GM19372 (cell line): ENCODE data around the gene CFHR5.
"Not testable (repeated sequence)": the region's sequence is repeated elsewhere in the genome, so short reads cannot be mapped to it uniquely, and the experiment has no call there.

Experiments
- ATAC-seq: cut with Tn5 transposase; IDR thresholded peaks from one replicate; pipeline ENCODE4 v1.9.1; 2021; ENCODE audit warnings: mild to moderate bottlenecking, low read depth, moderate library complexity; ENCODE audit not compliant: unreplicated experiment

CFHR5 gene

GRCh38 chr1:197016751-197017150 lies 39.4 kb downstream of the CFHR5 start:
- no peak for ATAC-seq

- no peak for ATAC-seq
Observed at GRCh38 chr1:197017558-197018146, 40.3 kb downstream of the CFHR5 start.

- no peak for ATAC-seq
Observed at GRCh38 chr1:197021716-197022115, 44.4 kb downstream of the CFHR5 start.

GRCh38 chr1:197024460-197024859 lies 47.1 kb downstream of the CFHR5 start:
- ATAC-seq: no peak

GRCh38 chr1:197027359-197027758 lies 50.0 kb downstream of the CFHR5 start:
- no peak for ATAC-seq

GRCh38 chr1:197029749-197030148 lies 52.4 kb downstream of the CFHR5 start:
- ATAC-seq: no peak

GRCh38 chr1:197034631-197035339 lies 57.4 kb downstream of the CFHR5 start:
- not testable (repeated sequence) for ATAC-seq

- no peak for ATAC-seq
Observed at GRCh38 chr1:197036861-197037260, 59.5 kb downstream of the CFHR5 start.

- ATAC-seq: no peak
Observed at GRCh38 chr1:197041486-197042353, 64.4 kb downstream of the CFHR5 start.

GRCh38 chr1:197042676-197043341 lies 65.5 kb downstream of the CFHR5 start:
- ATAC-seq: no peak

- no peak for ATAC-seq
Observed at GRCh38 chr1:197049100-197049499, 71.7 kb downstream of the CFHR5 start.
